Tibial nerve (tissue), 4 donors: Measurements from ENCODE around the gene ERCC4.

Experiments used
- CTCF ChIP-seq, 5 experiments: fragments of 200-600 bp in 3 of 5; fragments of 450-650 bp in 2 of 5; sonication (generic) in 3 of 5; IDR thresholded peaks; one replicate each; pipeline ENCODE4 v1.5.1; 2016 to 2019; ENCODE audit warnings: antibody characterized with exemption in 5 of 5, mild to moderate bottlenecking in 3 of 5, moderate library complexity in 2 of 5
- EP300 ChIP-seq, 2 donors: sonication (generic); formaldehyde crosslinking; IDR thresholded peaks; one replicate each; pipeline ENCODE4 v1.6.1; 2017; ENCODE audit warnings: antibody characterized with exemption in 2 of 2, mild to moderate bottlenecking in 1 of 2
- POLR2A ChIP-seq, 2 donors: fragments of 450-650 bp; IDR thresholded peaks; one replicate each; pipeline ENCODE4 v1.6.1; 2017; ENCODE audit warnings: antibody characterized with exemption in 2 of 2, mild to moderate bottlenecking in 2 of 2, moderate library complexity in 2 of 2

- TF ChIP-seq CTCF (IDR thresholded peaks at IDR 0.05), result no peak
- TF ChIP-seq POLR2A (IDR thresholded peaks at IDR 0.05), result no peak
- no peak for TF ChIP-seq EP300 (IDR thresholded peaks at IDR 0.05)
These were observed 49.8 kb downstream of the ERCC4 start for GRCh38 chr16:13969711-13970110.
